A673 (cell line): ENCODE data around the gene SRA1. TPM values are rescaled to one million over a fixed set of nuclear protein-coding genes. Genes with fewer than 3 reads are reported as not detected.

ENCODE experiments used
- BruUV-seq: library from RNA; stranded (reverse); fragments of 400-500 nt; replicated peaks from 2 replicates; lab custom pipeline; 2021; lab: Mats Ljungman, UMichigan
- CTCF ChIA-PET: fragments of 300-600 bp; sonication (Branson Sonifier 250); formaldehyde crosslinking; loops from one replicate; lab custom pipeline; 2022; ENCODE audit warnings: antibody characterized with exemption; lab: Charles Lee
- POLR2A ChIA-PET: fragments of 300-600 bp; sonication (Branson Sonifier 250); formaldehyde crosslinking; loops from one replicate; lab custom pipeline; 2022; ENCODE audit warnings: antibody characterized with exemption; ENCODE audit not compliant: low non-redundant PET; lab: Charles Lee
- DNase-seq: peaks from one replicate; pipeline ENCODE4 v3.0.0-alpha.2; 2015; ENCODE audit warnings: low spot score
- H3K27ac ChIP-seq: fragments of 200-600 bp; sonication (generic); 2 replicates; pipeline ENCODE4 v1.5.1; 2016; ENCODE audit warnings: mixed run types, low read depth, mild to moderate bottlenecking, mixed read lengths, antibody characterized with exemption, low read length; ENCODE audit not compliant: poor library complexity, severe bottlenecking
- H3K27me3 ChIP-seq: fragments of 200-600 bp; sonication (generic); replicated peaks from 2 replicates; pipeline ENCODE4 v1.6.1; 2017; ENCODE audit warnings: mixed run types, low read depth, mild to moderate bottlenecking, mixed read lengths, antibody characterized with exemption, low read length; ENCODE audit not compliant: insufficient read depth, poor library complexity
- H3K36me3 ChIP-seq: fragments of 200-600 bp; sonication (generic); 2 replicates; pipeline ENCODE4 v1.6.1; 2016; ENCODE audit warnings: mixed run types, mild to moderate bottlenecking, mixed read lengths, antibody characterized with exemption, low read length; ENCODE audit not compliant: insufficient read depth, poor library complexity, severe bottlenecking
- H3K4me1 ChIP-seq: fragments of 200-600 bp; sonication (generic); 2 replicates; pipeline ENCODE4 v1.6.1; 2017; ENCODE audit warnings: mixed run types, mild to moderate bottlenecking, mixed read lengths, antibody characterized with exemption, low read length; ENCODE audit not compliant: insufficient read depth, poor library complexity, severe bottlenecking
- H3K4me3 ChIP-seq: fragments of 200-600 bp; sonication (generic); 2 replicates; pipeline ENCODE4 v1.5.1; 2016; ENCODE audit warnings: low read depth, mixed run types, mild to moderate bottlenecking, mixed read lengths, low read length; ENCODE audit not compliant: poor library complexity, severe bottlenecking
- H3K9me3 ChIP-seq: fragments of 200-600 bp; sonication (generic); 2 replicates; pipeline ENCODE4 v1.6.1; 2016; ENCODE audit warnings: mixed run types, low read depth, mild to moderate bottlenecking, mixed read lengths, antibody characterized with exemption, low read length; ENCODE audit not compliant: poor library complexity, severe bottlenecking
- CTCF ChIP-seq: fragments of 300-800, 200-600 bp; sonication (generic); conservative IDR thresholded peaks from 2 replicates; pipeline ENCODE4 v1.5.1; 2017; ENCODE audit warnings: low read depth, mild to moderate bottlenecking, antibody characterized with exemption, low read length, moderate library complexity, mixed read lengths
- EZH2 ChIP-seq: fragments of 200-600 bp; sonication (generic); IDR thresholded peaks from 2 replicates; pipeline ENCODE4 v1.6.1; 2017; ENCODE audit warnings: borderline replicate concordance, low read depth, mild to moderate bottlenecking, mixed read lengths, antibody characterized with exemption, low read length; ENCODE audit not compliant: poor library complexity, severe bottlenecking
- intact Hi-C: fragments of 100-400 bp; cut with micrococcal nuclease; formaldehyde crosslinking; loops from one replicate; pipeline ENCODE4 v1.10.0; 2022; ENCODE audit not compliant: unreplicated experiment
- microRNA-seq: library from miRNA; unstranded; fragments of <30 nt; microRNA quantifications from one replicate; pipeline ENCODE4 v1.2.0, GENCODE V29; 2021
- total RNA-seq: library from RNA; stranded (reverse); gene quantifications from 2 replicates; pipeline ENCODE4 v1.2.3, GENCODE V29; 2021

Gene SRA1
- total RNA-seq, 1 experiment from 2014 or later: 55.1 TPM

DNA sequence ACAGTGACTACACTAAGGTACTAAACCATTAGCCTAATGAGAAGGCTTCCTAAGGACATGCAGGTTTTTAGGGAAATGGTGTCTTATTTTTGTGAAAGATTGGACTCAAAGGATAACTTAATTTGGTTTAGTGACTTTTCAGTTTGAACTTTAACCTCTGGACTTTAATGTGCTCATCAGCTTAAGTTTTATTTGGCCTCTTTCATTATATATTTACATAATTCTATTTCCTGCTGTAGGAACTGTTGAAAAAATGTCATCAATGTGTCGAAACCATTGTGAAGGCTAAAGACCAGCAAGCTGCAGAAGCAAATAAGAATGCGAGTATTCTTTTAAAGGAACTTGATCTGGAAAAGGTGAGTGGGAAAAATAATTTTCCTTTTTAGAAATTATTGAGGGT lies 44.1 kb downstream of the SRA1 start:
- no peak for TF ChIP-seq CTCF
- TF ChIP-seq EZH2: no peak
- H3K9me3 ChIP-seq: no peaks in the 10 kb centered on the region
- H3K36me3 ChIP-seq: peaks cover 68% of the 10 kb centered on the region
- no peaks in the 10 kb centered on the region for H3K27me3 ChIP-seq
- H3K4me1 ChIP-seq: no peaks in the 10 kb centered on the region
- no TSS peak for BruUV-seq
- H3K4me3 ChIP-seq: no peak overlapping the region
- intact Hi-C loops: no loop called here
- ChIA-PET CTCF (no interaction called here), POLR2A (no interaction called here)
- H3K27ac ChIP-seq: no peak overlapping the region
- DNase-seq: no peak

DNA sequence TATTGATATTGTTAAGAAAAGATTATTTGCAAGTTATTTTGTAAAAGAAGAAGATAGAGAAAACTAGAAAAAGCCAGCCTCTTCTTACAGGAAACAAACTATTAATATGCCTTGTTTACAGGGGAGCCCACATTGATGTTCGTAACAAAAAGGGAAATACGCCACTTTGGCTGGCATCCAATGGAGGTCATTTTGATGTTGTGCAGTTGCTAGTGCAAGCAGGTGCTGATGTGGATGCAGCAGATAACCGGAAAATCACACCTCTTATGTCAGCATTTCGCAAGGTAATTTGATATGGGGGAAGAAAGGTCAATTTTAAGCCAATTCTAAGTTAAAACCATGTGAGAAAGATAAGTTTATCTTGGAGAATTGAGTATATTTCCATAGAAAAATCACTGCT lies 47.4 kb downstream of the SRA1 start:
- no peak for DNase-seq
- POLR2A ChIA-PET: no interaction called here
- no peaks in the 10 kb centered on the region for H3K4me1 ChIP-seq
- CTCF ChIA-PET: no interaction called here
- H3K4me3 ChIP-seq: no peak overlapping the region
- H3K27me3 ChIP-seq: no peaks in the 10 kb centered on the region
- H3K36me3 ChIP-seq: peaks cover 94% of the 10 kb centered on the region
- TF ChIP-seq EZH2: no peak
- TF ChIP-seq CTCF: no peak
- H3K9me3 ChIP-seq: no peaks in the 10 kb centered on the region
- intact Hi-C loops: no loop called here
- H3K27ac ChIP-seq: no peak overlapping the region
- no TSS peak for BruUV-seq

GRCh38 chr5:140502834-140503233 lies 54.4 kb downstream of the SRA1 start:
- no peak overlapping the region for H3K4me3 ChIP-seq
- H3K36me3 ChIP-seq: peaks cover 54% of the 10 kb centered on the region
- TF ChIP-seq CTCF: no peak
- no peak for TF ChIP-seq EZH2
- ChIA-PET CTCF (no interaction called here), POLR2A (no interaction called here)
- H3K27me3 ChIP-seq: no peaks in the 10 kb centered on the region
- H3K9me3 ChIP-seq: no peaks in the 10 kb centered on the region
- no TSS peak for BruUV-seq
- intact Hi-C loops: no loop called here
- no peaks in the 10 kb centered on the region for H3K4me1 ChIP-seq
- H3K27ac ChIP-seq: no peak overlapping the region
- DNase-seq: no peak

Small RNA genes lying within 50 kb of the gene (microRNA-seq; reads per million reads assigned to microRNA genes)
- not detected for gene MIR6831

Other genes starting within 250 kb of the SRA1 start
- gene HBEGF, start 210.9 kb downstream of the SRA1 start, total RNA-seq: 12.0 and 14.7 TPM in 2 replicates
- gene SLC4A9, start 197.3 kb downstream of the SRA1 start, total RNA-seq: 0.26 TPM in 1 of 2 replicates, not detected in the other
- 167 and 169 TPM in 2 replicates for gene ANKHD1, start 155.6 kb downstream of the SRA1 start, total RNA-seq
- 5.6 and 7.6 TPM in 2 replicates for gene EIF4EBP3, start 9.8 kb downstream of the SRA1 start, total RNA-seq
- gene APBB3, start 7.1 kb upstream of the SRA1 start, total RNA-seq: 27.8 and 30.2 TPM in 2 replicates
- gene SLC35A4, start 7.4 kb upstream of the SRA1 start, total RNA-seq: 99.6 and 101 TPM in 2 replicates
- gene CD14, start 75.7 kb upstream of the SRA1 start, total RNA-seq: 0.41 and 0.48 TPM in 2 replicates
- 24.1 and 26.5 TPM in 2 replicates for gene TMCO6, start 82.0 kb upstream of the SRA1 start, total RNA-seq
- 60.0 and 63.4 TPM in 2 replicates for gene NDUFA2, start 90.2 kb upstream of the SRA1 start, total RNA-seq
- 116 and 120 TPM in 2 replicates for gene IK, start 90.4 kb upstream of the SRA1 start, total RNA-seq
- gene WDR55, start 107.4 kb upstream of the SRA1 start, total RNA-seq: 31.1 and 33.2 TPM in 2 replicates
- 2.3 and 3.0 TPM in 2 replicates for gene DND1, start 116.1 kb upstream of the SRA1 start, total RNA-seq
- 95.6 and 101 TPM in 2 replicates for gene HARS1, start 133.9 kb upstream of the SRA1 start, total RNA-seq
- 33.0 and 33.7 TPM in 2 replicates for gene HARS2, start 134.0 kb upstream of the SRA1 start, total RNA-seq
- 64.0 and 68.0 TPM in 2 replicates for gene ZMAT2, start 143.0 kb upstream of the SRA1 start, total RNA-seq
- 0.45 and 0.96 TPM in 2 replicates for gene PCDHA1, start 228.7 kb upstream of the SRA1 start, total RNA-seq
- 0.06 and 0.15 TPM in 2 replicates for gene PCDHA2, start 237.4 kb upstream of the SRA1 start, total RNA-seq
- gene PCDHA3, start 243.6 kb upstream of the SRA1 start, total RNA-seq: 2.6 and 3.2 TPM in 2 replicates
- gene PCDHA4, start 249.6 kb upstream of the SRA1 start, total RNA-seq: 0.39 and 0.58 TPM in 2 replicates